MCF 10A (cell line): ENCODE measurements around the gene PGLYRP4. TPM values are rescaled to one million over a fixed set of nuclear protein-coding genes. Genes with fewer than 3 reads are reported as not detected.
A peak's percentile ranks its signal among the peaks of the same experiment; 100 is the strongest.
"Not testable (repeated sequence)": the region's sequence is repeated elsewhere in the genome, so short reads cannot be mapped to it uniquely, and the experiment has no call there.

Experiments
- BruUV-seq: library from RNA; stranded (reverse); fragments of 400-500 nt; replicated peaks from 2 replicates; lab custom pipeline; 2021; lab: Mats Ljungman, UMichigan
- CTCF ChIA-PET: fragments of 300-600 bp; sonication (Branson Sonifier 250); formaldehyde crosslinking; extraction: SDS; loops from one replicate; lab custom pipeline; 2021; ENCODE audit warnings: antibody characterized with exemption, inconsistent platforms; lab: Yijun Ruan, JAX
- POLR2A ChIA-PET: fragments of 300-600, 350-650 bp; sonication (Branson Sonifier 250); formaldehyde crosslinking; extraction: SDS; loops from one replicate; lab custom pipeline; 2020; ENCODE audit warnings: antibody characterized with exemption, inconsistent platforms; lab: Yijun Ruan, JAX
- DNase-seq: peaks from one replicate; pipeline ENCODE4 v3.0.0-alpha.2; 2018; ENCODE audit not compliant: unreplicated experiment
- H3K27ac Mint-ChIP-seq: one replicate; pipeline ENCODE4 v1.8.0; 2022; ENCODE audit warnings: mild to moderate bottlenecking, low read depth, mixed read lengths; ENCODE audit not compliant: unreplicated experiment
- H3K27me3 Mint-ChIP-seq: one replicate; pipeline ENCODE4 v1.8.0; 2022; ENCODE audit warnings: mixed read lengths; ENCODE audit not compliant: insufficient read depth, unreplicated experiment
- H3K36me3 Mint-ChIP-seq: one replicate; pipeline ENCODE4 v1.8.0; 2022; ENCODE audit warnings: mild to moderate bottlenecking, moderate library complexity, mixed read lengths; ENCODE audit not compliant: insufficient read depth, unreplicated experiment
- H3K4me1 Mint-ChIP-seq: one replicate; pipeline ENCODE4 v1.8.0; 2022; ENCODE audit warnings: mixed read lengths; ENCODE audit not compliant: insufficient read depth, unreplicated experiment
- H3K4me3 Mint-ChIP-seq: one replicate; pipeline ENCODE4 v1.8.0; 2022; ENCODE audit warnings: mild to moderate bottlenecking, moderate library complexity, mixed read lengths; ENCODE audit not compliant: unreplicated experiment
- H3K9me3 Mint-ChIP-seq: one replicate; pipeline ENCODE4 v1.8.0; 2022; ENCODE audit warnings: mixed read lengths; ENCODE audit not compliant: unreplicated experiment
- intact Hi-C: fragments of 100-400 bp; cut with micrococcal nuclease; formaldehyde crosslinking; loops from 2 replicates; pipeline ENCODE4 v1.14.1; 2022
- total RNA-seq: library from RNA; stranded (reverse); gene quantifications from 2 replicates; pipeline ENCODE4 v1.2.3, GENCODE V29; 2022
- TF ChIP-seq, protein P1 (sequence below): fragments of 200-600 bp; IDR thresholded peaks from one replicate; pipeline ENCODE4 v1.8.0; 2022; ENCODE audit warnings: antibody characterized with exemption, mild to moderate bottlenecking; ENCODE audit not compliant: unreplicated experiment

The PGLYRP4 gene
- total RNA-seq, 1 experiment from 2014 or later: not detected

DNA sequence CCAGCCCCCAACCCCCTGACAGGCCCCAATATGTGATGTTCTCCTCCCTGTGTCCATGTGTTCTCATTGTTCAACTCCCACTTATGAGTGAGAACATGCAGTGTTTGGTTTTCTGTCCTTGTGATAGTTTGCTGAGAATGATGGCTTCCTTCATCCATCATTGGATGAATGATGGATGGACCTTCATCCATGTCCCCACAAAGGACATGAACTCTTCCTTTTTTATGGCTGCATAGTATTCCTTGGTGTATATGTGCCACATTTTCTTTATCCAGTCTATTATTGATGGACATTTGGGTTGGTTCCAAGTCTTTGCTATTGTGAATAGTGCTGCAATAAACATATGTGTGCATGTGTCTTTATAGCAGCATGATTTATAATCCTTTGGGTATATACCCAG, 34.3 kb downstream of the PGLYRP4 start:
- DNase-seq, H3K4me1 Mint-ChIP-seq, H3K9me3 Mint-ChIP-seq, H3K36me3 Mint-ChIP-seq, intact Hi-C loops, BruUV-seq, H3K4me3 Mint-ChIP-seq, H3K27ac Mint-ChIP-seq: not testable (repeated sequence)
- POLR2A ChIA-PET: interaction anchor here (0.7 to 1.1 kb wide), 2 partner anchors 11 to 455 kb away, joined by 3 read pairs; partner anchors contain the start of gene LCE7A
- CTCF ChIA-PET: interaction anchor here (1.0 to 1.4 kb wide), 2 partner anchors 38 to 151 kb away, joined by 3 to 4 read pairs; no protein-coding TSS in a partner anchor
- peaks cover 50% of the 10 kb centered on the region for H3K27me3 Mint-ChIP-seq

DNA sequence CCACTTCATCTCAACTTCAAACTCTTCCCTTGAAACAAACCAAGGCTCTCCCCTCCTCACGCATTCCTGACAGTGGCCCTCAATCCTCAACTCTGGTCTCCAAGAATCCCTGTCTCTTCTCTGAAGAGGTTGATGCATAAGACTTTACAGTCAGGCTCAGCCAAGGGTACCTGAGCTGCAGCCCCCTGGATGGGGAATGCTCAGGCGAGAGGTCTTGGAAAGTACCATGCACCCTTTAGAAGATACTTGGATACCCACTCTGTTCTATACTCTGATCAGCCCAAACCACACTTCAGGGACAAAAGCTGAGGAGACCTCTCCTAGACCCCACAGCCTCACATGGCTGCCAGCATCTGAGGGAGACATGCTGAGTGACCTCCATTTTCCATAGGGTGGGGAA, 35.4 kb downstream of the PGLYRP4 start:
- Mint-ChIP-seq H3K4me3 (no peak overlapping the region), H3K9me3 (no peaks in the 10 kb centered on the region), H3K4me1 (no peaks in the 10 kb centered on the region), H3K27me3 (peaks cover 50% of the 10 kb centered on the region), H3K36me3 (no peaks in the 10 kb centered on the region), H3K27ac (no peak overlapping the region)
- no peak for DNase-seq
- intact Hi-C loops: no loop called here
- TF ChIP-seq, protein P1, sequence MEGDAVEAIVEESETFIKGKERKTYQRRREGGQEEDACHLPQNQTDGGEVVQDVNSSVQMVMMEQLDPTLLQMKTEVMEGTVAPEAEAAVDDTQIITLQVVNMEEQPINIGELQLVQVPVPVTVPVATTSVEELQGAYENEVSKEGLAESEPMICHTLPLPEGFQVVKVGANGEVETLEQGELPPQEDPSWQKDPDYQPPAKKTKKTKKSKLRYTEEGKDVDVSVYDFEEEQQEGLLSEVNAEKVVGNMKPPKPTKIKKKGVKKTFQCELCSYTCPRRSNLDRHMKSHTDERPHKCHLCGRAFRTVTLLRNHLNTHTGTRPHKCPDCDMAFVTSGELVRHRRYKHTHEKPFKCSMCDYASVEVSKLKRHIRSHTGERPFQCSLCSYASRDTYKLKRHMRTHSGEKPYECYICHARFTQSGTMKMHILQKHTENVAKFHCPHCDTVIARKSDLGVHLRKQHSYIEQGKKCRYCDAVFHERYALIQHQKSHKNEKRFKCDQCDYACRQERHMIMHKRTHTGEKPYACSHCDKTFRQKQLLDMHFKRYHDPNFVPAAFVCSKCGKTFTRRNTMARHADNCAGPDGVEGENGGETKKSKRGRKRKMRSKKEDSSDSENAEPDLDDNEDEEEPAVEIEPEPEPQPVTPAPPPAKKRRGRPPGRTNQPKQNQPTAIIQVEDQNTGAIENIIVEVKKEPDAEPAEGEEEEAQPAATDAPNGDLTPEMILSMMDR: no peak
- CTCF ChIA-PET: interaction anchor here (0.6 to 1.4 kb wide), 6 partner anchors 10 to 1425 kb away, joined by 3 to 4 read pairs (median 3); no protein-coding TSS in a partner anchor
- POLR2A ChIA-PET: interaction anchor here (1.1 to 1.2 kb wide), 2 partner anchors 10 to 51 kb away, joined by 3 read pairs; no protein-coding TSS in a partner anchor
- BruUV-seq: no TSS peak

- Mint-ChIP-seq H3K4me1 (no peaks in the 10 kb centered on the region), H3K4me3 (no peak within 1 kb of the TSS), H3K36me3 (no peaks in the 10 kb centered on the region), H3K27me3 (peaks cover 50% of the 10 kb centered on the region), H3K27ac (no peak within 1 kb of the TSS), H3K9me3 (no peaks in the 10 kb centered on the region)
- intact Hi-C loops: no loop called here
- POLR2A ChIA-PET: interaction anchor here (1.2 kb wide), 1 partner anchor 50 kb away, joined by 3 read pairs; no protein-coding TSS in a partner anchor
- DNase-seq: peak; percentile 21
- TF ChIP-seq, protein P1: no peak
- CTCF ChIA-PET: interaction anchor here (0.8 to 1.3 kb wide), 4 partner anchors 8 to 442 kb away, joined by 3 to 4 read pairs (median 3); no protein-coding TSS in a partner anchor
- BruUV-seq: no TSS peak
Measured at GRCh38 chr1:153312570-153313186, 36.0 kb downstream of the PGLYRP4 start, which contains the start of gene PGLYRP3. Gene PGLYRP3 (minus strand): TSS chr1:153312952. CDS start chr1:153310665, 2,287 bp downstream.

- no peak overlapping the region for H3K4me3 Mint-ChIP-seq
- TF ChIP-seq, protein P1: no peak
- DNase-seq: no peak
- H3K27me3 Mint-ChIP-seq: peaks cover 49% of the 10 kb centered on the region
- H3K36me3 Mint-ChIP-seq: no peaks in the 10 kb centered on the region
- ChIA-PET CTCF (interaction anchor here (0.7 kb wide), 1 partner anchor 178 kb away, joined by 3 read pairs; no protein-coding TSS in a partner anchor), POLR2A (no interaction called here)
- no TSS peak for BruUV-seq
- no peaks in the 10 kb centered on the region for H3K4me1 Mint-ChIP-seq
- H3K27ac Mint-ChIP-seq: no peak overlapping the region
- intact Hi-C loops: no loop called here
- H3K9me3 Mint-ChIP-seq: no peaks in the 10 kb centered on the region
Measured at GRCh38 chr1:153310526-153310925, 38.1 kb downstream of the PGLYRP4 start.
